Activated CD4-positive, CD25-positive, alpha-beta regulatory T cell (primary cell): Measurements from ENCODE around the gene GNAO1.

Source experiments
- DNase-seq, 4 experiments: peaks; one replicate each; lab custom pipeline; 2025; lab: John Stamatoyannopoulos, UW

The GNAO1 gene

DNA sequence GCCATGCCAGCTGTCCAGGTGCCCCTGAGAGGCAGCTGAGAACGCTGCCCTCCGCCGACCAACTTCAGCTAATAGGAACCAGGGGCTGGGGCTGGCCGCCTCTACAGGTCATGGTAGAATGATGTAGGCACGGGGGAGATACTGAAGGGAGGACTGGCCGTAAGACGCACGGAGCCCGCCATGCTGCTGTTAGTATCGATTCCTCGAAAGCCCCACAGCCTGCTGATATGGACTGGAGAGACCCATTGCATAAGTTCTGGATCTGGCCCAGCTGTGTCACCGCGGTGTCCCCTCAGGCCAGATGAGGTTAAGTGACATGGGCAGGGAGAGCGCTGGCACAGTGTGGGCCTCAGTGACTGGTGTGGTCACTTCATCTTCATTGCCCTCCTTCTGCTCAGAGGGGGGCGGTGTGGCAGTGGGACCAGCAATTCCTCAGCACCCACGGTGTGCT, 158.4 kb downstream of the GNAO1 start:
- no peak for DNase-seq

- no peak for DNase-seq
These were observed 159.5 kb downstream of the GNAO1 start for GRCh38 chr16:56350491-56351405.

DNA sequence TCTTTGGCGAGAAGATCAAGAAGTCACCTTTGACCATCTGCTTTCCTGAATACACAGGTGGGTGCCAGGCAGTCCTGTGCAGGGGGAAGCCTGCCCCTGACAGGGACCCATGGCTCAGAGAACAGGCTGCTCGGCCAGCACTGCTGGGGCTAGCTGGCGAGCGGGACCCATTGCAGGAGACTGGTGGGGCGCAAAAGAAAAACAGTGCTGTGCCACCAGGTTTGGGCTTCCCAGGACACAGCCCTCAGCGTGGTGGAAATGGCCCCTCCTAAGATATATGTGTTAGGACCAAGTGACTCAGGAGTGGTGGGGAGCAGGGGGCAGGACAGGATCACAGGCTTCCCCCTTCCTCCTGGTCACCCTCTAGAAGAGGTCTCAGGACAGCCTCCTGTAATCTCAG, 160.2 kb downstream of the GNAO1 start:
- DNase-seq, result no peak

GRCh38 chr16:56352351-56353053, 161.2 kb downstream of the GNAO1 start:
- no peak for DNase-seq

DNA sequence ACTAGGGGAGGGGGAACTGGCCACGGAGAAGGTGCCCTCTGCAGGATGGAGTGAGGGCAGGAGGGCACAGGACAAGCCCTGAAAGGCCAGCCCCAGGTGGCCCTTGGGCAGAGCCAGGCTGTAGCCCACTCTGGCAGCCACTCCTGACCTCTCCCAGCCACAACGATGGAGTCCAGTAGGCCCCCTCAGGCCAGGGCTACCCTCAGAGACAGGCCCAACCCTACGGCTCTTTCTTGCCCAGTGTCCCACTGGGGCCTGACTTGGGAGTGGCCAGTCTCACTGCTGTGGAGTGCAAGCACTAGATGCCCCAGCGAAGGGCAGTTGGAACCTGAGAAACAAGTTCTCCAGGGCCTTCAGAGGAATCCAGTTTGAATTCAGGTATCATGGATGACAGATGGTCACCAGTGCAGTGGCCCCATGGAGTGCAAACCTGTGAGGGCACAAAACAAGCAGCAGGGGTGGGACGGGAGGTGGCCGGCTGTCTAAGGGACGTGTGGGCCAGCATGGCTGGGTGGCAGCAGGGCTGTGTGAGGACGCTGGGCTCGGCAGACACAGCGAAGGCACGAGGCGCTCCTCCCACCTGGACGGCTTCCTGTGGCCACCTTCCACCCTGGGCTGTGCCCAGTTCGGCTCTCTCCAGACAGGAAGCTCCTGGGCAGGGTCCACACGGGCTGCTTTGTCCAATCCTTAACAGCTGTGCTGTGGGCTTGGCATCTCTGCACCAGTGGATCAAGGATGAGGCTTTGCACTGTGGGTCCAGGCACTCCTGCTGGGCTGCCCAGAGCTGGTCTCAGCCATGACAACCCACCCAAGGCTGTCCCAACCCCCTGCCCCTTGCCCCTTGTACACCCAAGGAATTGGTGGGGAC, 162.0 kb downstream of the GNAO1 start:
- no peak for DNase-seq

DNA sequence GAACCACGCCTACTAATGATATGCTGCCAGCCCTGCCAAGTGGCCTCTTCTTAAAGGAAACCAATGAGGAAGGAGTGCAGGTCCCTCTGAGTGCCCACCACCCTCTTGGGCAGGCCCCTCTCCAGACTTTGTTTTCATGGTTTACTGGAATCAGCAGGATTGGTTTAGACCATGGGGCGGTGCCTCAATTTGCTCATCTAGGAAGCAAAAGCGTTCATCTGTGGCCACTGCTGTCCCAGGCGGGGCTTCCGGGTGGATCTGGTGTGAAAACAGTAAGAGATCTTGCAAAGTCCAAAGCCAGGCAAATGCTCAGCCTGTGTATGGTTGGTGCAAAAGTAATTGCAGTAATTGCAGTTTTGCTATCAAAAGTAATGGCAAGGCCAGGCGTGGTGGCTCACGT, 162.7 kb downstream of the GNAO1 start:
- DNase-seq, result no peak

- no peak for DNase-seq
These were observed 163.5 kb downstream of the GNAO1 start for GRCh38 chr16:56354746-56355145.

- DNase-seq, result no peak
These were observed 163.9 kb downstream of the GNAO1 start for GRCh38 chr16:56355221-56355620.

- DNase-seq, result no peak
These were observed 164.5 kb downstream of the GNAO1 start for GRCh38 chr16:56355786-56356275.

GRCh38 chr16:56356276-56357240, 165.3 kb downstream of the GNAO1 start:
- peak in 3 of 4 experiments; percentile 17 to 25 (median 19) for DNase-seq

DNA sequence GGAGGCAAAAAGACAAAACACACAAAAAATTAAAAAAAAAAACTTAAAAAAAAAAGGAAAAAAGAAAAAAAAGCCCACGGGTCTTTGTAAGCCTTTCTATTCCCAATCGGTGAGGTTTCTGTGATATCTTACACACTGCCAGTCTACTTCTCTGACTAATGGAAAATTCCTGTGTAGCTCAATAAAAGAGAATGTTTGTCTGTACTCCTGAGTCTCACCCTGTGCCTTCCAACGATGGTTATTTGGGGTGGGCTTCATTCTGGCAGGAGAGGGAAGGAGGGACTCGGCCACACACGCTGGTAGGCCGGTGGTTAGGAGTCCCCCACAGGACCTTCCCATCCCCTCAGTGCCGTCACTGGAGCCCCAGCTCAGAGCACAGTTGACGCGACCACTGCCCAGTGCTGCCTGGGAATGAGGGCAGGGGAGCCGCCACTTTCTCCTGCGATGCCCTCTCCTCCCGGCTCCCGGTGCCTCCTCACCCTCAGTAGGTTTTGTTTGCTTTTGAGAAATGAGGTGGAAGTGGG, 166.0 kb downstream of the GNAO1 start:
- DNase-seq, result no peak

DNA sequence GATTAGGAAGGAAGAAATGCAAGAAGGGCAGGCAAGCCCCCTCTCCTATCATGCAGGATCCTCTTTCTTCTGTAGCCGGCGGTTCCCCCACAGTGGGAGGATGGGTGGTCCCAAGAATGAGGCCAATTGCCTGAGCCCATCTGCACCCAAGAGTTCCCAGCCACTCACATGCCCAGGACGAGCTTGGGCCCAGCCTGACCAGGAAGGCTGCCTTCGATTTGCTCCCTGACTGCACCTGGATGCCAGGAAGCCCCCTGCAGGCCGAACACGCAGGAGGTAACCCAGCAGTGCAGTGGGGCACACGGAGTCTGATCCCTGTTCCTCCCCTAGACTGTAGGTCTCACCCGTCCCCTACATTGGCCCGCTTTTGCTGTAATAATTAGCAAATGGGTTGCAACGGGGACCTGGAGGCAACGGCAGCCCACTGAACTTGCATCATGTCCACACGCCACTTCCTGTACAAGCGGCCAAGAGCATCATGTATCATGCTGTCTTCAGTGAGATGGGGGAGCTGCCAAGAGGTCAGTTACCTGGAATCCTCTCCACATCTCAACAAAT, 166.6 kb downstream of the GNAO1 start:
- DNase-seq, result no peak

DNA sequence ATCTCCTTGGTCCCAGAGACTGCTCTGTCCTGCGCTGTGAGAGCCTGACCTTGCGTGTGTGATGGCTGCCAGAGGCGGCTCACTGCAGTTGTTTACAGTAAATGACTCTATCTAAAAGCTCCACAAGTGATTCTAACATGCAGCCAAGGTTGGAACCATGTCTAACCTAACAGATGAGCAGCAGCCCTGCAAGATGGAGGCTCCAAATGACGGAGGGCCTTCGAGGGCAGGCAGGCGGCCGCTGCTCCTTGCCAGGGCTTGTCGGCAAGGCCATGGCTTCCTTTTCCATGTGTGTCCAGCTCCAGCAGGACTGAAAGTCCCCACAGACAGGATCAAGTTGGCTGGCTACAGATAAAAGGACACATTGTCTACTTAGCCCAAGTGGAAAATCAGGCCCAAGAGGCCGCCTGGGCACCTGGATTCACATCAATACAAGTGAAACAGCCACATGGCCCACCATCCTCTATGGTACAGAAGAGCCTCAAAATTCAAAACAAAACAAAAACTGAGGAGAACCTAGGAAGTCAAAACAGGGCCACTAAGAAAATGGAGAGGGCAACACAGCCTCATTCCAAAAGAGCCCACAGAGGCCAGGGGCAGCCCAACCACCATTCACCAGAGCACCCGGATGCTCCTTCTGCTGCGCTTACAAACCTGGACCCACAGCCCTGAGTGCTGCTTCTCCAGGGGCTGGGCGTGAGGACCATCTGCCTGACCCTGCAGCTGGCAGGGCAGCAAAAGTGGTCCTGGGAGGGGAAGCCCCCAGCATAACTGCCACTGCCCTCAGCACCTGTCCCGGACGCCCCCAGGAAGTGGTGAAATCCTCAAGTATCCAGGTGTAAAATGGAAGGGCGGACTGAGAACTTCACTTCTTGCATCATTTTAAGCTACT, 169.1 kb downstream of the GNAO1 start:
- no peak for DNase-seq

DNA sequence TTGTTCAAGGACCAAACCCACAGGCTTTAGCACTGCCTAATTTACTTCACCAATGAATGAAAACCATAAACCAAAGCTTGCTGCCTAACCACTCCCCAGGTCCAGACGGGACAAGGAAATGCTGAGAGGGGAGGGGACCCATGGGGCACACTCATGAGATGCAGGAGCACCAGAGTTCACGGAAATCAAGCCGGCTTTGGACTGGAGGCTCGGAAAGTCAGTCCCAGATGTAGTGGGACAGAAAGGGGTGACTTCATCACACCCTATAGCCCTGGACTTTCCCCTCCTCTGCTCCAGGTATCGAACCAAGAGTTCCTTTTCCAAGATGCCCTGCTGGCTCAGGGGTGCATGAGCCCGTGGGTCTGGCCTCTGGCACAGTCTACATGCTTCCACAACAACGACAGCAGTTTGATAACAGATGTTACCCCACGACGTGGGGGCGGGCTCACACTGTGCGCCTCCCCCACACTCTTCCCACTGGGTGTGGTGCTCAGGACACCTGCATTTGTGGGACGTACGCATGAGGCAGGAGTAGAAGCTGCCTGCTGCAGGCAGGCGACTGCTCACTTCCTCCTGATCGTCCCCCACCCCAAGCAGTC, 170.9 kb downstream of the GNAO1 start:
- no peak for DNase-seq

- DNase-seq, result no peak
These were observed 171.4 kb downstream of the GNAO1 start for GRCh38 chr16:56362706-56363105.

DNA sequence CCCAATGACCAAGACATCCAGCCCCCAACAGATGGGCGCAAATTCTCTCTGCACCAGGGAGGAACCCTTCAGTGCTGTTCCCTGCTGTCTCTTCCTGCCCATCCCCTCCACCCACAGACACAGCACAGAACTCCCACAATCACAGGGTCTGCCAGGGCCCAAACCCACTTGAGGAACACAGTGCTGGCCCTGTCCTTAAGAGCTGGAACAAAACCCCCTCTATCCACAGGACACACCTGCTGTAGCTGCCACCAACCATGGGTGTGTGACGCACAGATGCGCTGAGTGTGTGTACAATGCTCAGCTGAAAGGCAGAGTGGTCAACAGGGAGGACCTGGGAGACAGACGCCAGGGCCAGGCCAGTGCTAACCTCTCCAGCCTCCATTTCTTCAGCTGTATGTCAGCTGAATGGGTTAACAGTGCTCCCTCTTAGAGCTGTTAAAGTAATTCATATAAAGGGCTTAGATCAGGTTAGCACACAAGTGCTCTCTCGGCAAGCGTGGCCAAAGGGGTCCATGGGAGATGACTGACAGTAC, 172.0 kb downstream of the GNAO1 start:
- DNase-seq, result no peak

DNA sequence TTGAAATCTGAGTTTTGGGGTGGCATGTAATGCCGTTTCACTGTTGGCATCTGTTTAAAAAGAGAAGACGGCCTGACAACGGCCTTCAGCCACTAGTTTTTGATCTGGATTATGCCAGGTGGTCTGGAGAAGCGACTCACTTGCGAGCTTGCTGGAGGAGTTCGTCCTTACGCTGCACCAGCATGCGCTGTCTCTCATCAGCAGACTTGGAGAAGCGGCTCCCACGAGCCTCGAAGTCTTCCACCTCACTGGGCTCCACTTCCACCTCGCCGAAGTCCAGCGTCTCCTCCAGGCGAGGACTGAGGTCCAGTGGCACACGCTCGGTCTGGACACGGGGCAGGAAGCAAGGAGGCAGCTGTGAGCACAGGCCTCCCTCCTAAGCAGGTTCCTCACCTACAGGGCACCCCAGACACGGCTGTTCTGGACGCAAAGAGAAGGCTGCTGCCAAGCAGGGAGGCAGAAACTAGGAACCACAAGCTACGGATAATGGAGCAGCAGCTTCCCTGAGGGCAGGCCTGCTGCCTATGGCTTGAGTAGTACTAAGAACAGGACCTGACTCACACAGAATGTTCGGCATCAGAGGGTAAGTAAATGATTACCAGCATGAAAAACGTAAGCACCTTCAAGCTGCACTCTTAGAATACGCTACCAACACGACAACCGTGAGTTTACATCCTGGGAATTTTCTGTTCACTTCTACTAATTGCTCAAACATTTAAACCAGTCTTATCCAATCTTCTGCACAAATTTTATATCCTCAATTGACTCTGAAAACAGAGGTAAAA, 172.7 kb downstream of the GNAO1 start:
- no peak for DNase-seq

GRCh38 chr16:56364865-56365264, 173.6 kb downstream of the GNAO1 start:
- no peak for DNase-seq
